Heart right ventricle (tissue), 16 donors: ENCODE results near the gene RANBP3L. TPM values are rescaled to one million over a fixed set of nuclear protein-coding genes. Genes with fewer than 3 reads are reported as not detected.

Source experiments
- ATAC-seq, 8 donors: fragments of 200-7000 bp; cut with Tn5 transposase; one replicate each; pipeline ENCODE4 v1.9.1; 2020; ENCODE audit warnings: mild to moderate bottlenecking in 8 of 8, moderate library complexity in 8 of 8, moderate number of reproducible peaks in 1 of 8
- DNase-seq, 2 donors: peaks; one replicate each; pipeline ENCODE4 v3.0.0-alpha.2; 2020
- H3K27ac ChIP-seq, 10 donors: fragments of 200-600 bp; sonication (generic) in 2 of 10; one replicate each; pipeline versions ENCODE4 v1.5.0 to v1.8.0; 2020 to 2022; ENCODE audit warnings: mild to moderate bottlenecking in 3 of 10
- H3K27me3 ChIP-seq, 7 donors: fragments of 200-600 bp; one replicate each; pipeline ENCODE4 v1.8.0; 2021 to 2022; ENCODE audit warnings: mild to moderate bottlenecking in 2 of 7
- H3K36me3 ChIP-seq, 9 donors: fragments of 200-600 bp; sonication (generic) in 1 of 9; one replicate each; pipeline versions ENCODE4 v1.5.0 to v1.8.0; 2020 to 2022; ENCODE audit warnings: mild to moderate bottlenecking in 2 of 9
- H3K4me1 ChIP-seq, 9 donors: fragments of 200-600 bp; sonication (generic) in 1 of 9; one replicate each; pipeline versions ENCODE4 v1.5.0 to v1.8.0; 2020 to 2022; ENCODE audit warnings: mild to moderate bottlenecking in 4 of 9
- H3K4me3 ChIP-seq, 10 donors: fragments of 200-600 bp; sonication (generic) in 2 of 10; one replicate each; pipeline versions ENCODE4 v1.5.0 to v1.8.0; 2020 to 2022; ENCODE audit warnings: mild to moderate bottlenecking in 7 of 10, moderate library complexity in 2 of 10
- H3K9me3 ChIP-seq, 11 donors: fragments of 200-600 bp in 10 of 11; sonication (generic) in 2 of 11; one replicate each; pipeline versions ENCODE4 v1.5.0 to v1.8.0; 2013 to 2022; ENCODE audit warnings: mild to moderate bottlenecking in 2 of 11, control low read depth in 1 of 11, moderate library complexity in 1 of 11
- CTCF ChIP-seq, 9 donors: fragments of 200-600 bp; sonication (generic) in 2 of 9; IDR thresholded peaks; one replicate each; pipeline versions ENCODE4 v1.5.0 to v1.8.0; 2021 to 2022; ENCODE audit warnings: antibody characterized with exemption in 9 of 9, mild to moderate bottlenecking in 5 of 9, moderate library complexity in 1 of 9
- WGBS, 2 donors: extraction: QIAGEN DNeasy Blood & Tissue Kit; methylation state at CpG; one replicate each; pipeline ENCODE4 v1.1.7; 2013; ENCODE audit warnings: inconsistent platforms in 1 of 2; 5-methylcytosine and 5-hydroxymethylcytosine counted together
- intact Hi-C, 10 donors: fragments of 100-400 bp; cut with DNase I; formaldehyde crosslinking; loops; one replicate each; pipeline versions ENCODE4 v1.11.1 to v1.14.2; 2022
- polyA plus RNA-seq, 2 donors: library from polyadenylated mRNA; stranded (reverse); fragments of 200-250 nt; gene quantifications; one replicate each; pipeline ENCODE4 v1.2.3, GENCODE V29; 2013
- total RNA-seq, 10 donors: library from RNA; stranded (reverse); fragmentation: NEBNext Ultra II Directional in 3 of 10; extraction: Animal tissue kit (Norgen Biotek cat#: 25700) in 3 of 10; gene quantifications; one replicate each; pipeline versions ENCODE4 v1.2.1 to v1.2.4, GENCODE V29; 2021 to 2023
- donor health status: Arrhythmogenic right ventricular cardiomyopathy.
- donor health status: ischemic (EF 13 %, LVEDD 7.1; RV severe dilation, severe dysfunction).
- donor health status: healthy with polysubstance abuse.
- donor health status: DM: no; HTN: yes; CAD: no.
- donor health status: DM: no; HTN: no; CAD: no.
- donor health status: ischemic (EF 25% LVEDD 6.9; RV normal size, moderate dysfunction).
- donor health status: ischemic (EF 25% LVEDD 5.7; RV mildly dilated, moderate dysfunction).
- donor health status: healthy.
- donor health status: DM: yes; HTN: yes; CAD: no.
- donor health status: Ischemic cardiomyopathy.
- donor health status: ischemic (EF 35%, LVEDD 5.7; RV mildly dilated, moderate dysfunction).
- donor health status: nonischemic (EF 11% LVEDD 7.7; RV severe dilation, severe dysfunction).
- donor health status: DM: yes; HTN: yes; CAD: no.
- donor health status: PGD.
- donor health status: ischemic (EF 29% LVEDD 5.4; RV normal size, mild dysfunction).
- donor health status: nonischemic (EF 23%, LVEDD 6.1; RV moderate dilation, normal function).

The RANBP3L gene
- total and polyA plus RNA-seq, 12 donors, result 0.09 to 0.92 (median 0.49) TPM; not detected in 1

- WGBS, 2 donors, result 96 to 98% methylated on average over 2 of the region's 2 CpGs
- Histone ChIP-seq H3K4me1 (peaks cover 0 to 2% (median 0%) of the 10 kb centered on the region in 9 donors), H3K4me3 (no peak overlapping the region), H3K27ac (no peak overlapping the region), H3K27me3 (no peaks in the 10 kb centered on the region), H3K36me3 (peaks cover 0 to 93% (median 5%) of the 10 kb centered on the region in 9 donors), H3K9me3 (no peaks in the 10 kb centered on the region)
- no peak for TF ChIP-seq CTCF (IDR thresholded peaks at IDR 0.05)
- intact Hi-C loops, result no loop called here
- ATAC-seq (no peak), DNase-seq (no peak)
These were observed 92.9 kb downstream of the RANBP3L start for GRCh38 chr5:36208786-36209185.

GRCh38 chr5:36206913-36207312 is 94.8 kb downstream of the RANBP3L start:
- Histone ChIP-seq H3K27ac (no peak overlapping the region), H3K9me3 (no peaks in the 10 kb centered on the region), H3K36me3 (peaks cover 0 to 87% (median 5%) of the 10 kb centered on the region in 9 donors), H3K27me3 (no peaks in the 10 kb centered on the region), H3K4me1 (peaks cover 0 to 17% (median 10%) of the 10 kb centered on the region in 9 donors), H3K4me3 (no peak overlapping the region)
- DNase-seq, result no peak
- intact Hi-C loops, result no loop called here
- TF ChIP-seq CTCF (IDR thresholded peaks at IDR 0.05), result no peak
- no peak for ATAC-seq

GRCh38 chr5:36205329-36205728 is 96.4 kb downstream of the RANBP3L start:
- Histone ChIP-seq H3K36me3 (peaks cover 0 to 83% (median 4%) of the 10 kb centered on the region in 9 donors), H3K9me3 (no peaks in the 10 kb centered on the region), H3K27ac (no peak overlapping the region), H3K4me3 (no peak overlapping the region), H3K27me3 (no peaks in the 10 kb centered on the region), H3K4me1 (peaks cover 0 to 17% (median 10%) of the 10 kb centered on the region in 9 donors)
- ATAC-seq (no peak), DNase-seq (no peak)
- WGBS, 2 donors, result 92 to 96% methylated on average over 2 of the region's 2 CpGs
- no peak for TF ChIP-seq CTCF (IDR thresholded peaks at IDR 0.05)
- intact Hi-C loops, result no loop called here

GRCh38 chr5:36202521-36202961 is 99.2 kb downstream of the RANBP3L start:
- Histone ChIP-seq H3K27ac (peak overlapping the region in 5 of 10 donors; percentile 2 to 26 (median 7)), H3K27me3 (no peaks in the 10 kb centered on the region), H3K4me1 (peaks cover 0 to 17% (median 10%) of the 10 kb centered on the region in 9 donors), H3K9me3 (no peaks in the 10 kb centered on the region), H3K36me3 (peaks cover 0 to 88% (median 12%) of the 10 kb centered on the region in 9 donors), H3K4me3 (no peak overlapping the region)
- 31 to 39% methylated on average over 3 of the region's 3 CpGs for whole genome bisulfite sequencing, 2 donors
- ATAC-seq (peak in 6 of 8 donors; percentile 52 to 97 (median 86)), DNase-seq (no peak)
- intact Hi-C loops, result no loop called here
- TF ChIP-seq CTCF (IDR thresholded peaks at IDR 0.05), result no peak
